Kidney epithelial cell (primary cell): ENCODE data around the gene CTPS2. TPM values are rescaled to one million over a fixed set of nuclear protein-coding genes. Genes with fewer than 3 reads are reported as not detected.
A peak's percentile ranks its signal among the peaks of the same experiment; 100 is the strongest.
"Not testable (repeated sequence)": the region's sequence is repeated elsewhere in the genome, so short reads cannot be mapped to it uniquely, and the experiment has no call there.

Experiments used
- DNase-seq: peaks from one replicate; pipeline ENCODE4 v3.0.0-alpha.2; 2010; ENCODE audit warnings: low read depth
- H3K27me3 ChIP-seq: 2 replicates; pipeline ENCODE4 v1.6.0; 2011; ENCODE audit warnings: low read length; ENCODE audit not compliant: control insufficient read depth, insufficient read depth
- H3K36me3 ChIP-seq: 2 replicates; pipeline ENCODE4 v1.5.1; 2011; ENCODE audit warnings: low read length; ENCODE audit not compliant: control insufficient read depth, insufficient read depth
- H3K4me3 ChIP-seq: 2 replicates; pipeline ENCODE4 v1.5.1; 2011; ENCODE audit warnings: low read depth, mild to moderate bottlenecking, control low read depth, low read length
- total RNA-seq: library from RNA; depleted of rRNA; stranded (reverse); fragments of >200 nt; gene quantifications from 2 replicates; pipeline ENCODE4 v1.2.3, GENCODE V29; 2015
- TF ChIP-seq, protein P1 (sequence below): IDR thresholded peaks from 2 replicates; pipeline ENCODE4 v1.5.1; 2011; ENCODE audit warnings: mild to moderate bottlenecking, moderate library complexity, low read length, control low read depth, inconsistent platforms; ENCODE audit not compliant: insufficient read depth, poor library complexity, severe bottlenecking

CTPS2 gene, protein sequence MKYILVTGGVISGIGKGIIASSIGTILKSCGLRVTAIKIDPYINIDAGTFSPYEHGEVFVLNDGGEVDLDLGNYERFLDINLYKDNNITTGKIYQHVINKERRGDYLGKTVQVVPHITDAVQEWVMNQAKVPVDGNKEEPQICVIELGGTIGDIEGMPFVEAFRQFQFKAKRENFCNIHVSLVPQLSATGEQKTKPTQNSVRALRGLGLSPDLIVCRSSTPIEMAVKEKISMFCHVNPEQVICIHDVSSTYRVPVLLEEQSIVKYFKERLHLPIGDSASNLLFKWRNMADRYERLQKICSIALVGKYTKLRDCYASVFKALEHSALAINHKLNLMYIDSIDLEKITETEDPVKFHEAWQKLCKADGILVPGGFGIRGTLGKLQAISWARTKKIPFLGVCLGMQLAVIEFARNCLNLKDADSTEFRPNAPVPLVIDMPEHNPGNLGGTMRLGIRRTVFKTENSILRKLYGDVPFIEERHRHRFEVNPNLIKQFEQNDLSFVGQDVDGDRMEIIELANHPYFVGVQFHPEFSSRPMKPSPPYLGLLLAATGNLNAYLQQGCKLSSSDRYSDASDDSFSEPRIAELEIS
- total RNA-seq = 18.8 and 21.3 TPM in 2 replicates

DNA sequence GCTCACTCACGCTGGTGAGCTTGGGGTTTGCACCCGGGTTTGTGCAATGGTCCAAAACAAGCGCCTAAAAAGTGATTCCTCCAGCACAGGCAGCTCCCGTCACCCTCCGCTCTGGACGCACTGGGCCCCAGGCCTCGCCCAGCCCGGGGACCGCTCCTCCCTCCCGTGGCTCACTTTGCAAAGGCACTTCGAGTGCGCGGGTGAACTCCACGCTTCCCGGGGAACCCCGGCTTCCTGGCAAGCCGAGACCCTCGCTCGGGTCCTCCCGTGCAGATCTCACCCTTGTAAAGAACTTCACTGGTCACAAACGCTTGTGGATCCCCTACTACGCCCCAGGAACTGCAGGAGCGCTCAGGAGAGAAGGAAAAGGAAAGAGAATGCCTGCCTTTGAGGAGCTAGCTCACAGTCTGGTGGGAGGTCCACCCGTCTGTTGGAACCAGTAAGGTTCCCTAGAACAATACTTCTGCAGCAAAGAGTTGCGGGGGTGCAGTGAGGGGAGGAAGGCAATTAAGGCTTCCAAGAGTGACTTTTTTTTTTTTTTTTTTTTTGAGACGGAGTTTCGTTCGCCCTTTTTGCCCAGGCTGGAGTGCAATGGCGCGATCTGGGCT is at the start of gene CTPS2:
TSS of gene CTPS2 (minus strand) at position 122 of the 608 bp plus-strand sequence. CDS start 9,767 bp downstream, outside the sequence.
- Histone ChIP-seq H3K36me3 (no peaks in the 10 kb centered on the region), H3K27me3 (peaks cover 10% of the 10 kb centered on the region), H3K4me3 (peak within 1 kb of the TSS; percentile 84)
- TF ChIP-seq, protein P1, sequence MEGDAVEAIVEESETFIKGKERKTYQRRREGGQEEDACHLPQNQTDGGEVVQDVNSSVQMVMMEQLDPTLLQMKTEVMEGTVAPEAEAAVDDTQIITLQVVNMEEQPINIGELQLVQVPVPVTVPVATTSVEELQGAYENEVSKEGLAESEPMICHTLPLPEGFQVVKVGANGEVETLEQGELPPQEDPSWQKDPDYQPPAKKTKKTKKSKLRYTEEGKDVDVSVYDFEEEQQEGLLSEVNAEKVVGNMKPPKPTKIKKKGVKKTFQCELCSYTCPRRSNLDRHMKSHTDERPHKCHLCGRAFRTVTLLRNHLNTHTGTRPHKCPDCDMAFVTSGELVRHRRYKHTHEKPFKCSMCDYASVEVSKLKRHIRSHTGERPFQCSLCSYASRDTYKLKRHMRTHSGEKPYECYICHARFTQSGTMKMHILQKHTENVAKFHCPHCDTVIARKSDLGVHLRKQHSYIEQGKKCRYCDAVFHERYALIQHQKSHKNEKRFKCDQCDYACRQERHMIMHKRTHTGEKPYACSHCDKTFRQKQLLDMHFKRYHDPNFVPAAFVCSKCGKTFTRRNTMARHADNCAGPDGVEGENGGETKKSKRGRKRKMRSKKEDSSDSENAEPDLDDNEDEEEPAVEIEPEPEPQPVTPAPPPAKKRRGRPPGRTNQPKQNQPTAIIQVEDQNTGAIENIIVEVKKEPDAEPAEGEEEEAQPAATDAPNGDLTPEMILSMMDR = no peak
- DNase-seq = no peak

DNA sequence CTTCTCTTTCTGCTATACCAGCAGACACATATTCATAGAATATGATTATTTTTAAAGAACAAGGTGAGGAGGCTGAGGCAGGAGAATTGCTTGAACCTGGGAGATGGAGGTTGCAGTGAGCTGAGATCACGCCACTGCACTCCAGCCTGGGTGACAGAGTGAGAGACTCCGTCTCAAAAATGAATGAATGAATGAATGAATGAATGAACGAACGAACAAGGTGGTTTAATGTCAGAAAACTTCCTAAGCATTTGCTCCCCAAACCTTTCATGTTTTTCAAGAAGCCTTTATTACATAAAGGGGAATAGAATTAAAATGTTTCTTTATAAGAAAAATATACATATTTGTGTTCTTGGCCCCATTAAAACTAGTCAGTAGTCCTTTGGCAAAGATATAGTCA is 49.0 kb upstream of the CTPS2 start:
- not testable (repeated sequence) for DNase-seq, H3K4me3 ChIP-seq, H3K36me3 ChIP-seq, H3K27me3 ChIP-seq

DNA sequence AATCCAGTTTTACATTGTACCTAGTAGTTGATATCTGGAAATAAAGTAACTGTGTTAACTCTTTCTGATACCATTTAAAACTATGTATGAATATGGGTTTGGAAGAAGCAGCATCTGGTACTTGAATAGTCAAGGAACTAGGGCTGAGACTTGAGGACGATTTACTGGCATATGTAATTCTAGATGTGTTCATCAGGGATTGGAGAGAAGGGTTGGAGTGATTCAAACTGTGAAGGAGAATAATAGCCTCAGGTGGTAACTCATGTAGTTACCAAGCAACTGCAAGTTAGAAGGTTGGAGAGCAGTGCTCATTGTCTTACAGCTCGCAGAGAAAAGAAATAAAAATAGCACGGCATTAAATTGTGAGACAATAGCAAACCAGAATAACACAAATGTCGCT is 44.3 kb upstream of the CTPS2 start:
- TF ChIP-seq, protein P1 = no peak
- Histone ChIP-seq H3K4me3 (no peak overlapping the region), H3K27me3 (no peaks in the 10 kb centered on the region), H3K36me3 (no peaks in the 10 kb centered on the region)
- DNase-seq = no peak

DNA sequence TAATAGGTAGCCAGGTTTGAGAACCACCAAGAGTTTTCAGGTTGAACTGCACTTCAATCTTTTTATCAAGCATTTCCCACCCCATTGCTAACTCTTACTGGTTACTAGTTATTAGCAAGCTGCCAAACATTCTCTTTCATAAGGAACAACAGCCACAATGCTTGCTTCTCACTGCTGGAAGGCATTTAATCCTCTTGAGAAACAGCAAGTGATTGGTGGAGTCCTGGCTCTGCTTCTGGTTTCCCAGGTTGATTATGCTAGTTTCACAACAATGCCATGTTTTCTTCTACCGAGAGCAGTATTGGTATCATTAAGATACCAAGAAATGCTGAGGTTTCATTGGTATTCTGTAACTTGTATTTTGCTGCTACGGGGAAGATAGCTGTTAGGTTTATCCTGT is 41.5 kb upstream of the CTPS2 start:
- no peak overlapping the region for H3K4me3 ChIP-seq
- no peaks in the 10 kb centered on the region for H3K27me3 ChIP-seq
- TF ChIP-seq, protein P1 = no peak
- no peaks in the 10 kb centered on the region for H3K36me3 ChIP-seq
- DNase-seq = no peak

DNA sequence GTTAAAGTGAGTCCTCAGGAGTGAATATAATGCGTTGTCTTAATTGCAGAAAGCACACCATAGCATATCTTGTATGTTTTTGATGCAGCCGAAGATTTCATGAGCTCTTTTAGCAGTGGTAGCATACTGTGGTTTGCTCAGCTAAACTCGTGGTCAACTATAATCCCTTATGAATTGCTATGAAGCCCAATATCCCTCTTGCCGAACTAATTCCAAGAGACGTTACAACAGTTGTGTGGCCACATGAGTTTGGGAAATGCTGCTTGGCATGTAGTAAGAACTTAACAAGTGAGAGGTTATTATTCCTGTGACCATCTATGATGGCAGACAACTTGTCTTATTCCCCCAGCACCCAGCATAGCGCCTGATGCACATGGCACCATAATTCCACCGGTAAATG is 37.7 kb upstream of the CTPS2 start:
- TF ChIP-seq, protein P1 = no peak
- DNase-seq = no peak
- Histone ChIP-seq H3K4me3 (no peak overlapping the region), H3K27me3 (no peaks in the 10 kb centered on the region), H3K36me3 (peaks cover 2% of the 10 kb centered on the region)

DNA sequence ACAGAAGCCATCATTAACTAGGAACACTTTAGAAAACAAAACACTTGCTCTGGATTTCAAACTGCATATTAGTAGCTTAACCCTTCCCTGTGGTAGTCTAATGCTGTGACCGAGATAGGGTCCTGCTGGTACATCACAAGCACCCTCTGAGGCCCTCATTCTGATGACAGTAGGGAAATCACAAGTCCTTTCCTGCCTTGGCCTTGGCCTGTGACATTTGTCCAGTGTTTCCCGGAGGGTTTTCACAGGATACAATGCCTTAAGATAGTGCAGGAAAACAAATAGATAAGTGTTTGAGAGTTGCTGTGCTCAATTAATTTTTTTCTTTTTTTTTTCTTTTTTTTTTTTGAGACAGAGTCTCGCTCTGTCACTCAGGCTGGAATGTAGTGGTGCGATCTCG is 36.0 kb upstream of the CTPS2 start:
- Histone ChIP-seq H3K27me3 (no peaks in the 10 kb centered on the region), H3K4me3 (no peak overlapping the region), H3K36me3 (peaks cover 5% of the 10 kb centered on the region)
- TF ChIP-seq, protein P1 = no peak
- DNase-seq = no peak
